Measurements from ENCODE around the gene TRIM72.

- TF ChIP-seq, protein P1, sequence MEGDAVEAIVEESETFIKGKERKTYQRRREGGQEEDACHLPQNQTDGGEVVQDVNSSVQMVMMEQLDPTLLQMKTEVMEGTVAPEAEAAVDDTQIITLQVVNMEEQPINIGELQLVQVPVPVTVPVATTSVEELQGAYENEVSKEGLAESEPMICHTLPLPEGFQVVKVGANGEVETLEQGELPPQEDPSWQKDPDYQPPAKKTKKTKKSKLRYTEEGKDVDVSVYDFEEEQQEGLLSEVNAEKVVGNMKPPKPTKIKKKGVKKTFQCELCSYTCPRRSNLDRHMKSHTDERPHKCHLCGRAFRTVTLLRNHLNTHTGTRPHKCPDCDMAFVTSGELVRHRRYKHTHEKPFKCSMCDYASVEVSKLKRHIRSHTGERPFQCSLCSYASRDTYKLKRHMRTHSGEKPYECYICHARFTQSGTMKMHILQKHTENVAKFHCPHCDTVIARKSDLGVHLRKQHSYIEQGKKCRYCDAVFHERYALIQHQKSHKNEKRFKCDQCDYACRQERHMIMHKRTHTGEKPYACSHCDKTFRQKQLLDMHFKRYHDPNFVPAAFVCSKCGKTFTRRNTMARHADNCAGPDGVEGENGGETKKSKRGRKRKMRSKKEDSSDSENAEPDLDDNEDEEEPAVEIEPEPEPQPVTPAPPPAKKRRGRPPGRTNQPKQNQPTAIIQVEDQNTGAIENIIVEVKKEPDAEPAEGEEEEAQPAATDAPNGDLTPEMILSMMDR (IDR thresholded peaks at IDR 0.05 in 4 of 5, conservative IDR thresholded peaks at IDR 0.05 in 1 of 5): no peak
- TF ChIP-seq POLR2A (IDR thresholded peaks at IDR 0.05): no peak
These were observed 32.4 kb downstream of the TRIM72 start for GRCh38 chr16:31246296-31246695.

Data from gastrocnemius medialis (tissue), 4 donors.